ENCODE results near the gene GRIA4. TPM values are rescaled to one million over a fixed set of nuclear protein-coding genes. Genes with fewer than 3 reads are reported as not detected.
"Not testable (repeated sequence)": the region's sequence is repeated elsewhere in the genome, so short reads cannot be mapped to it uniquely, and the experiment has no call there.

The GRIA4 gene
- total RNA-seq, 1 donor from 2014 or later, result not detected

GRCh38 chr11:105780781-105781525 is 171.1 kb downstream of the GRIA4 start:
- H3K27ac ChIP-seq, result no peak overlapping the region
- no peaks in the 10 kb centered on the region for H3K4me1 ChIP-seq
- H3K36me3 ChIP-seq, result no peaks in the 10 kb centered on the region
- intact Hi-C loops (cut with DNase I), result no loop called here
- H3K4me3 ChIP-seq, result no peak overlapping the region
- DNase-seq (ENCODE audit: extremely low spot score in 2 of 2), result no peak
- H3K27me3 ChIP-seq, result no peaks in the 10 kb centered on the region
- no peaks in the 10 kb centered on the region for H3K9me3 ChIP-seq
- TF ChIP-seq POLR2A (IDR thresholded peaks at IDR 0.05) (no peak), POLR2AphosphoS5 (IDR thresholded peaks at IDR 0.05; ENCODE audit: insufficient read depth in 1 of 2, low read depth in 1 of 2) (no peak), CTCF (IDR thresholded peaks at IDR 0.05) (no peak)

GRCh38 chr11:105781807-105782206 is 171.9 kb downstream of the GRIA4 start:
- Histone ChIP-seq H3K36me3 (no peaks in the 10 kb centered on the region), H3K4me1 (no peaks in the 10 kb centered on the region), H3K4me3 (no peak overlapping the region), H3K27me3 (no peaks in the 10 kb centered on the region), H3K9me3 (no peaks in the 10 kb centered on the region), H3K27ac (no peak overlapping the region)
- DNase-seq (ENCODE audit: extremely low spot score in 2 of 2), result no peak
- intact Hi-C loops (cut with DNase I), result no loop called here
- TF ChIP-seq CTCF (IDR thresholded peaks at IDR 0.05) (no peak), POLR2A (IDR thresholded peaks at IDR 0.05) (no peak), POLR2AphosphoS5 (IDR thresholded peaks at IDR 0.05; ENCODE audit: insufficient read depth in 1 of 2, low read depth in 1 of 2) (no peak)

GRCh38 chr11:105783216-105783615 is 173.3 kb downstream of the GRIA4 start:
- intact Hi-C loops (cut with DNase I), result no loop called here
- H3K4me3 ChIP-seq, result no peak overlapping the region
- DNase-seq (ENCODE audit: extremely low spot score in 2 of 2), result no peak
- H3K9me3 ChIP-seq, result no peaks in the 10 kb centered on the region
- no peaks in the 10 kb centered on the region for H3K27me3 ChIP-seq
- H3K4me1 ChIP-seq, result no peaks in the 10 kb centered on the region
- no peaks in the 10 kb centered on the region for H3K36me3 ChIP-seq
- TF ChIP-seq POLR2AphosphoS5 (IDR thresholded peaks at IDR 0.05; ENCODE audit: insufficient read depth in 1 of 2, low read depth in 1 of 2) (no peak), POLR2A (IDR thresholded peaks at IDR 0.05) (no peak), CTCF (IDR thresholded peaks at IDR 0.05) (no peak)
- H3K27ac ChIP-seq, result no peak overlapping the region

- H3K27me3 ChIP-seq; DNase-seq (ENCODE audit: extremely low spot score in 2 of 2); H3K36me3 ChIP-seq; H3K4me3 ChIP-seq; H3K9me3 ChIP-seq; intact Hi-C loops (cut with DNase I); H3K4me1 ChIP-seq; H3K27ac ChIP-seq: not testable (repeated sequence)
Measured at GRCh38 chr11:105785850-105786249, 176.0 kb downstream of the GRIA4 start.

GRCh38 chr11:105786741-105787140 is 176.9 kb downstream of the GRIA4 start:
- intact Hi-C loops (cut with DNase I), result no loop called here
- Histone ChIP-seq H3K27ac (no peak overlapping the region), H3K9me3 (no peaks in the 10 kb centered on the region), H3K4me1 (no peaks in the 10 kb centered on the region), H3K4me3 (no peak overlapping the region), H3K36me3 (no peaks in the 10 kb centered on the region), H3K27me3 (no peaks in the 10 kb centered on the region)
- no peak for DNase-seq (ENCODE audit: extremely low spot score in 2 of 2)
- TF ChIP-seq POLR2AphosphoS5 (IDR thresholded peaks at IDR 0.05; ENCODE audit: insufficient read depth in 1 of 2, low read depth in 1 of 2), result no peak
- TF ChIP-seq CTCF (IDR thresholded peaks at IDR 0.05), result no peak
- TF ChIP-seq POLR2A (IDR thresholded peaks at IDR 0.05), result no peak
